Adrenal gland (tissue), 12 donors: Measurements from ENCODE around the gene GMFB. TPM values are rescaled to one million over a fixed set of nuclear protein-coding genes. Genes with fewer than 3 reads are reported as not detected.
A peak's percentile ranks its signal among the peaks of the same experiment; 100 is the strongest.

Experiments used
- DNase-seq, 7 donors: peaks; one replicate each; pipeline ENCODE4 v3.0.0-alpha.2; 2019 to 2020
- H3K27ac ChIP-seq, 5 donors: fragments of 200-600 bp; sonication (generic) in 4 of 5; 1 replicate in 3 of 5; 2 replicates in 2 of 5; pipeline versions ENCODE4 v1.5.1 to v1.8.0; 2016 to 2020; ENCODE audit warnings: mild to moderate bottlenecking in 1 of 5
- H3K27me3 ChIP-seq: fragments of 200-600 bp; 2 replicates; pipeline ENCODE4 v1.8.0; 2021
- H3K36me3 ChIP-seq, 2 donors: fragments of 200-600 bp; replicated peaks in 1 of 2; 1 replicate in 1 of 2; 2 replicates in 1 of 2; pipeline versions ENCODE4 v1.5.1 to v1.8.0; 2018 to 2022
- H3K4me1 ChIP-seq, 2 donors: fragments of 200-600 bp; replicated peaks in 1 of 2; 1 replicate in 1 of 2; 2 replicates in 1 of 2; pipeline versions ENCODE4 v1.5.1 to v1.8.0; 2018 to 2021
- H3K4me3 ChIP-seq, 4 donors: fragments of 200-600 bp; sonication (generic) in 3 of 4; one replicate each; pipeline ENCODE4 v1.5.1; 2016 to 2018
- H3K9me3 ChIP-seq, 3 donors: fragments of 200-600 bp; sonication (generic) in 1 of 3; replicated peaks in 1 of 3; 1 replicate in 2 of 3; 2 replicates in 1 of 3; pipeline versions ENCODE4 v1.5.1 to v1.8.0; 2016 to 2021
- POLR2A ChIP-seq, 2 donors: fragments of 450-650 bp; IDR thresholded peaks; one replicate each; pipeline ENCODE4 v1.6.1; 2017; ENCODE audit warnings: antibody characterized with exemption in 2 of 2, mild to moderate bottlenecking in 2 of 2, moderate library complexity in 1 of 2
- WGBS, 4 donors: extraction: QIAGEN DNeasy Blood & Tissue Kit in 2 of 4; methylation state at CpG; one replicate each; pipeline versions ENCODE4 v1.1.5 to v1.1.7; 2013 to 2017; 5-methylcytosine and 5-hydroxymethylcytosine counted together
- intact Hi-C, 2 donors: fragments of 100-400 bp; cut with DNase I; formaldehyde crosslinking; loops; one replicate each; pipeline versions ENCODE4 v1.14.1 to v1.15.0; 2022 to 2023
- polyA plus RNA-seq, 3 donors: library from polyadenylated mRNA; stranded (reverse); fragments of 200-250 nt in 2 of 3; fragments of 350-450 nt in 1 of 3; fragmentation: Illumina TruSeq in 1 of 3; extraction: RNeasy Lipid Tissue Mini Kit (QIAGEN cat#74804) in 1 of 3; gene quantifications; one replicate each; pipeline ENCODE4 v1.2.3, GENCODE V29; 2013 to 2014
- total RNA-seq, 9 donors: library from RNA; depleted of rRNA in 4 of 9; stranded (reverse); fragments of >200 nt in 4 of 9; fragments of 120-200 nt in 1 of 9; fragmentation: NEBNext Ultra II Directional in 1 of 9; extraction: Animal tissue kit (Norgen Biotek cat#: 25700) in 1 of 9; gene quantifications; one replicate each; pipeline versions ENCODE4 v1.1.0 to v1.2.4, GENCODE V29; 2013 to 2023
- TF ChIP-seq, protein P1 (sequence below), 6 experiments: fragments of 450-650 bp in 4 of 6; fragments of 200-600 bp in 2 of 6; sonication (generic) in 1 of 6; IDR thresholded peaks; 1 replicate in 5 of 6; 2 replicates in 1 of 6; pipeline versions ENCODE4 v1.5.1 to v1.8.0; 2016 to 2021; ENCODE audit warnings: antibody characterized with exemption in 6 of 6, mild to moderate bottlenecking in 2 of 6, moderate library complexity in 1 of 6
- donor health status: healthy with polysubstance abuse.
- donor health status: Bipolar disorder and iron deficiency.
- donor health status: DM: yes; HTN: yes; CAD: no.
- donor health status: DM: no; HTN: no; CAD: no.
- donor health status: DM: no; HTN: no; CAD: no.
- donor health status: DM: yes; HTN: yes; CAD: no.

Gene GMFB
- total and polyA plus RNA-seq, 12 donors: 8.2 to 66.3 (median 45.5) TPM

- H3K9me3 ChIP-seq: peaks cover 0 to 7% (median 0%) of the 10 kb centered on the region in 3 donors
- intact Hi-C loops: no loop called here
- 85 to 96% (median 87%) methylated on average over 2 of the region's 2 CpGs for WGBS, 4 donors
- DNase-seq: no peak
- H3K27me3 ChIP-seq: no peaks in the 10 kb centered on the region
- TF ChIP-seq POLR2A (IDR thresholded peaks at IDR 0.05): no peak
- TF ChIP-seq, protein P1, sequence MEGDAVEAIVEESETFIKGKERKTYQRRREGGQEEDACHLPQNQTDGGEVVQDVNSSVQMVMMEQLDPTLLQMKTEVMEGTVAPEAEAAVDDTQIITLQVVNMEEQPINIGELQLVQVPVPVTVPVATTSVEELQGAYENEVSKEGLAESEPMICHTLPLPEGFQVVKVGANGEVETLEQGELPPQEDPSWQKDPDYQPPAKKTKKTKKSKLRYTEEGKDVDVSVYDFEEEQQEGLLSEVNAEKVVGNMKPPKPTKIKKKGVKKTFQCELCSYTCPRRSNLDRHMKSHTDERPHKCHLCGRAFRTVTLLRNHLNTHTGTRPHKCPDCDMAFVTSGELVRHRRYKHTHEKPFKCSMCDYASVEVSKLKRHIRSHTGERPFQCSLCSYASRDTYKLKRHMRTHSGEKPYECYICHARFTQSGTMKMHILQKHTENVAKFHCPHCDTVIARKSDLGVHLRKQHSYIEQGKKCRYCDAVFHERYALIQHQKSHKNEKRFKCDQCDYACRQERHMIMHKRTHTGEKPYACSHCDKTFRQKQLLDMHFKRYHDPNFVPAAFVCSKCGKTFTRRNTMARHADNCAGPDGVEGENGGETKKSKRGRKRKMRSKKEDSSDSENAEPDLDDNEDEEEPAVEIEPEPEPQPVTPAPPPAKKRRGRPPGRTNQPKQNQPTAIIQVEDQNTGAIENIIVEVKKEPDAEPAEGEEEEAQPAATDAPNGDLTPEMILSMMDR (IDR thresholded peaks at IDR 0.05): no peak
- H3K4me1 ChIP-seq: peaks cover 0 to 16% of the 10 kb centered on the region in 2 donors
- peaks cover 0 to 9% of the 10 kb centered on the region in 2 donors for H3K36me3 ChIP-seq
- no peak overlapping the region for H3K4me3 ChIP-seq
- H3K27ac ChIP-seq: no peak overlapping the region
Observed at GRCh38 chr14:54474232-54474793, 14.5 kb downstream of the GMFB start.

DNA sequence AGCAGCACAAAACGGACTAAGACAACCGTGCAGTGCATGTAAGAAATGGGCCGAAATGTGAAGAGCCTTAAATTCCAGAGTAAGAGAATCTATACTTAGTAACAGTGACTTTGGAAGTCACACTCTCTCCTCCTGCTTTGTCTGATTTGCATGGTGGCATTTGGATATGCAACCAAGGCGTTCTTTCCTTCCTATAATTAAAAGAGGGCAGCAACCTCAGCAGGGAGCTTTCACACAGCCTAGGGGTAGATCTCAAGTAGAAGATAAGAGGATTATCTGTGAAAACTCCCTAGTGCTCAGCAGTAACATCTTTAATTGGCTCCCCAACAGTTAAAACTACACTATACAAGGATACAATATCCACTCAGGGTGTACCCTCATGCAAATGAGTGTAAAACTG lies 16.5 kb downstream of the GMFB start:
- TF ChIP-seq, protein P1 (IDR thresholded peaks at IDR 0.05): no peak
- no peak for TF ChIP-seq POLR2A (IDR thresholded peaks at IDR 0.05)
- H3K27ac ChIP-seq: peak overlapping the region in 4 of 5 donors; percentile 12 to 61 (median 40)
- intact Hi-C loops: no loop called here
- no peak overlapping the region for H3K4me3 ChIP-seq
- 72 to 85% (median 73%) methylated on average over 4 of the region's 4 CpGs for WGBS, 4 donors
- H3K9me3 ChIP-seq: peaks cover 0 to 6% (median 0%) of the 10 kb centered on the region in 3 donors
- H3K36me3 ChIP-seq: peaks cover 0 to 4% of the 10 kb centered on the region in 2 donors
- peaks cover 0 to 16% of the 10 kb centered on the region in 2 donors for H3K4me1 ChIP-seq
- no peaks in the 10 kb centered on the region for H3K27me3 ChIP-seq
- DNase-seq: no peak

- peak in 6 of 7 donors; percentile 62 to 70 (median 68) for DNase-seq
- intact Hi-C loops: no loop called here
- no peak for TF ChIP-seq POLR2A (IDR thresholded peaks at IDR 0.05)
- TF ChIP-seq, protein P1 (IDR thresholded peaks at IDR 0.05): no peak
Observed at GRCh38 chr14:54471641-54472040, 17.1 kb downstream of the GMFB start.

DNA sequence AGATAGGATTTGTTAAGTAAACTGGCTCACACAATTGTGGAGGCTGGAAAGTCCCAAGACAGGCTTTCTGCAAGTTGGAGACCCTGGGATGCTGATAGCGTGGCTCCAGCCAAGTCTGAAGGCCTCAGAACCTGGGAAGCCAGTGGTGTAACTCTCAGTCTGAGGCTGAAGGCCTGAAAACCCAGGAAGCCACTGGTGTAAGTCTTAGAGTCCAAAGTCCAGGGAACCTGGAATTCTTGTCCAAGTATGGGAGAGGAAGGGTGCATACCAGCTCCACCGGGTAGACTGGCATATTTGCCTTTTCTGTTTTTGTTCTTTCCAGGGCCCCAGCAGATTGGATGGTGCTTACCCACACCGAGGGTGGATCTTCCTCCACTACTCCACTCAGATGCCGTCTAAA lies 18.1 kb downstream of the GMFB start:
- Histone ChIP-seq H3K27me3 (no peaks in the 10 kb centered on the region), H3K4me3 (no peak overlapping the region), H3K9me3 (no peaks in the 10 kb centered on the region), H3K36me3 (no peaks in the 10 kb centered on the region), H3K27ac (no peak overlapping the region), H3K4me1 (peaks cover 0 to 16% of the 10 kb centered on the region in 2 donors)
- TF ChIP-seq POLR2A (IDR thresholded peaks at IDR 0.05): no peak
- TF ChIP-seq, protein P1 (IDR thresholded peaks at IDR 0.05): no peak
- WGBS, 4 donors: 90 to 96% (median 94%) methylated on average over 4 of the region's 4 CpGs
- no peak for DNase-seq
- intact Hi-C loops: no loop called here

More at GRCh38 chr14:54471641-54472040, 17.1 kb downstream of the GMFB start:
- Histone ChIP-seq H3K27ac (peak overlapping the region in 3 of 5 donors; percentile 12 to 61 (median 40)), H3K4me1 (peaks cover 0 to 16% of the 10 kb centered on the region in 2 donors), H3K36me3 (no peaks in the 10 kb centered on the region), H3K4me3 (no peak overlapping the region), H3K9me3 (no peaks in the 10 kb centered on the region), H3K27me3 (no peaks in the 10 kb centered on the region)
- WGBS, 4 donors: 51 to 71% (median 62%) methylated on average over 4 of the region's 4 CpGs
